Measurements from ENCODE around the gene ADGRL3.
A peak's percentile ranks its signal among the peaks of the same experiment; 100 is the strongest.
"Not testable (repeated sequence)": the region's sequence is repeated elsewhere in the genome, so short reads cannot be mapped to it uniquely, and the experiment has no call there.

ADGRL3 gene

DNA sequence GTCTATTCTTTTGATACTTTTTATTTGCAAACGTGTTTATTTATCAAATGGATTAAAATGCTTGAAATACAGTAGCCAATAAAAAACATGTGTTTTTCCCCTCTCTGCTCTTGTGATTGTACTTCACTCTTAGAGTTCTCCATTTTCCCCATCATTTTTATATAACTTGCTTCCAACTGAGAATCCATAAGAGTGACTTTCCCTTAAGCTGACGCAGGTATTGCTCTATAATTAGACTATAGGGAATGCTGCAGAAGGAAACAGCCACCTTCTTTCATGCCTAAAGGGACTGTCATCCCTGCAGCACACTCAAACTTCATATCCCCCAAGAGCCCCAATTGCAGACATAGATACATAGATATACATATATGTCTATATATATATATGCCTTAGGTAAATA is 456.9 kb downstream of the ADGRL3 start:
- no peak for DNase-seq

DNA sequence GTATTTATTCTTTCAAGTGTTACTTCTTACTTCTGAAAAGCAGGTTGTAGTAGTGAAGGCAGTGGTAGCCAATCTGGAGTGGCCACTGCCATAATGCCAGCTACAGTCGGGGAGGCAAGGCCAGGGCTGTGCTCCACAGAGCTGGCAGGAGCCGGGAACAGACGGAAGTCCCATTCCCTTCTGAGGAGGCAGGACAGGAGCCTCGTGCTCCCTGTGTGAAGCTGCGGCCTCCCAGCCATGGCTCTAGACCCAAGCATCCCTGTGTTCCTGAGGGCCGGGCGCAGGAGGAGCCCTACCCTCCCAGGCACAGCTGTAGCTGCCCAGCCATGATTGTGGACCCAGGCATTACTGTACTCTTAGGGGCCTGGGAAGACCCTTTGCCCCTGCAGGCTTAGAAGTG is 461.8 kb downstream of the ADGRL3 start:
- DNase-seq = no peak

DNA sequence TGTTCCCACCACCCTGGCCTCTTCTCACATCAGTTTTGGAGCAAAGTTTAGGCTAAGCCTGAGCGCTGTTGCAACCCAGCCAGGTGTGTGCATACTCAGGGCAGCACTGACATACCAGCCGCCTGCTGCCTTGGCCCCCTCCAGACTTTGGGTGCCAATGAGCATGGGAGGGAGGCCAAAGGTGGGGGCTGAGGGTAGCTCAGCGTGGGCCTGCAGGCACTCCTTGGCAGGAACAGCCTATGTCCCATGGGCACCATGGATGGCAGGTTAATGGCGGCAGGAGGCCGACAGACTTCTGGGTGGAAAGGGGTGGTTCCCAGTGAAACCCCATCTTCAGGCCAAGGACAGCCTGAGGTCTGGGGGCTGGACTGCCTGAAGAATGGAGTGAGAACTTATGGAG is 462.2 kb downstream of the ADGRL3 start:
- DNase-seq = no peak

DNA sequence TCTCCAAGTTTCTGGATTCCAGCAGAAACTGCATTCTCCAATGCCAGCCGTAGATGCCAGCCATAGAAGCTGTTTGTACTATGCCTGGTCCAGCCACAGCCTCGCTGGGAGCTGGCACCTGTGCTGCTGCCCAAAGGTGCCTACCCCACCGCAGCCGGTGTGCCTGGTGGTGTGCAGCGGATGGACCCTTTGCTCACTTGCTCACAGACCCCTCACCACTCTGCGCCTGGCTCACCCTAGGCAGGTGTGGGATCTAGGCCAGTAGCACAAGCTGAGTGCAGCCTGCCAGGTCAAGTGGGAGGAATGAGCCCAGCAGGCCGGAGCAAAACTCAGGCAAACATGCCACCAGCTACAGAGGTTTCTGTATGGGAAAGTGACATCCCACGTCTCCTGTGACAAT is 463.2 kb downstream of the ADGRL3 start:
- DNase-seq = no peak

DNA sequence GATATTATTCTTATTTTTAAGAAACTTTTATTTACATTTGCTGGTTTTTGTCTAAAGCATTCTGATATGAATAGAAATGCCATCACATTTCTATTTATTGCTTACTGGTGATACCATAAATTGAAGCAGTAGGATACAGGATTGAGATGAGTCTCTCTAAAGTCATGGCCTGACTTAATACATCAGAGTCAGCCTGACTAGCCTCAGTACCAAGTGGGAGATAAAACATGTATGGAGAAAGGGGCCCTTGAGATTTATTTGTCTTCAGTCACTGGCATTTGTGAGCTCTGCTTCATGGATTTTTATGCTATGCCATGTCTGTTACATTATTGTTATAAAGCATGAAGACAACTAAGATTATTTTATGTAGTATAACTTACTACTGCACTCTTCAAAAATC is 465.5 kb downstream of the ADGRL3 start:
- DNase-seq = no peak

DNA sequence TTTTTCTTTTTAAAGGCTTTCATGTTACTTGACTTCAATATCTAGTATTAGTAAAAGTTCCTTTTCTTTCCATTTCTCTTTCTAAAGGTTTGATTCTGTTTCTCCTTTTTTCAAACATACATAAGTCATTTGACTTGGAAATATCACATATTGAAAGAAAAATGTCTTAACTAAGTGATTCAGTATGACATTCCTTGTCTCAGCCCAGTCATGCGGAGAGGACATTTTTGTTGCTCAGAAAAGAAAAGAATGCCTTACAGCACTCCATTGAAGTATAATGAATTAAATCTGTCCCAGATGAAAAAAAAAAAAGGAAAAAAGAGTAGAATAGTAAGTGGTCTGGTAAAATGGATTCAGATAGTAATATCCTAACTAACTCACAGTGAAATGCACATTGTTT is 466.1 kb downstream of the ADGRL3 start:
- peak; percentile 39 for DNase-seq

- no peak for DNase-seq
Measured at GRCh38 chr4:61671599-61671998, 471.5 kb downstream of the ADGRL3 start.

GRCh38 chr4:61675464-61675863 is 475.3 kb downstream of the ADGRL3 start:
- DNase-seq = no peak

DNA sequence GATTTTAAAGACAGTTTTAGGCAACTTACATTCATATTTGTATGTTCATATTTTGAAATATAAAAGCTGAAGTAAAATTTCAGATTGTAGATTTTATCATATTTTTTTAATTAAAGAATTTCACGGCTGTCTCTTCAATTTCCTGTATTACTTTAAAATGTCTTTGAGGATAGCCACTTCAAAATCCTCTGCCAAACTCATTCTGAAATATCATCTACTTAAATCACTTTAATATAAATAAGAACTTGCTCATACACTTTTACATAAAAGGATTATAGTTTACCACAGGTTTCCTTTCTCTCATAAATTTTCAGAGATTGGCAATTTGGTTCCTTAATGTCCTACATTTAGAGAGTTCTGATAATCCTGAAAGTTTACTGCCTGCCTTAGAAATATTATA is 478.2 kb downstream of the ADGRL3 start:
- no peak for DNase-seq

GRCh38 chr4:61693520-61693919 is 493.4 kb downstream of the ADGRL3 start:
- DNase-seq = no peak

DNA sequence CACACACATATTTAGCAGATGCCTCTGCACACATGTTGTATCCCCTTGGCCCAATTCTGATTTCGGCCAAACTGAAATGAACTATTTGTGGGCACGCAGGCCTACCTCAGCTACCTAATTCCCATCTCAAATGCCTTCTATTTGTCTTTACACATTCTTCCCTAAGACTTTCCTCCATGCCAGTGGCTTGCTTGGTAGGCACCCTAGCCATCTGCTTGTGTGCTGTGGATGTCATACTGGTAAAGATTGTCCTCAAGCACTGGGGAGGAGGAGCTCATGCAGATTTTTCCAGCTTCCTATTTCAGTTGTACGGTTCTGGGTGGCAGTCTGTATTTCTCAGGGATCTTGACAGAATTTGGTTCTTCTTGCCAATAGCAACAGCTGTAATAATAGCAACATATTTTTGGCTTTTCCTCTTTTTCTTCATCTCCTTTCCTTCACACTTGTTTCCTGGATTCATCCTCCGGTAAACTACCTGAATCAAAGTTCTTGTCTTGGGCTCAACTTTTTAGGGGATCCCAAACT is 514.3 kb downstream of the ADGRL3 start:
- DNase-seq = no peak

- DNase-seq = no peak
Measured at GRCh38 chr4:61716426-61716825, 516.3 kb downstream of the ADGRL3 start.

DNA sequence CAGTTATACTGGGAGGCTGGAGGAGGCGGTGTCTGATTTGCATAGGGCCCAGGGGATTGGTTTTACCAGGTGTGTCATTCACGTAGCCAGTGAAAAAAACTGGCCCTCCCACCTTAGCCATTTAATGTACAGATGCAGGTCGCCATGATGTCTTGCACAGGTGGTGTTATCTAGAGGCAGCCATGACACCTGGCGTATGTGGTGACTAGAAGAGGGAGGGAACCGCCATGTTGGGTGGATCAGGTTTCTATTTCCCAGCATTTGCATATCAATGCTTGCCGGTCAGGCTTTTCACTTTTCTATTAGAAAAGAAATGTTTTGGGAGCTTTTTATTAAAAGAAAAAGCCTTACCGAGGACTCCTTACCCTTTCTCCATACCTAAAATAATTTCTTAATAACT is 523.4 kb downstream of the ADGRL3 start:
- DNase-seq = no peak

DNA sequence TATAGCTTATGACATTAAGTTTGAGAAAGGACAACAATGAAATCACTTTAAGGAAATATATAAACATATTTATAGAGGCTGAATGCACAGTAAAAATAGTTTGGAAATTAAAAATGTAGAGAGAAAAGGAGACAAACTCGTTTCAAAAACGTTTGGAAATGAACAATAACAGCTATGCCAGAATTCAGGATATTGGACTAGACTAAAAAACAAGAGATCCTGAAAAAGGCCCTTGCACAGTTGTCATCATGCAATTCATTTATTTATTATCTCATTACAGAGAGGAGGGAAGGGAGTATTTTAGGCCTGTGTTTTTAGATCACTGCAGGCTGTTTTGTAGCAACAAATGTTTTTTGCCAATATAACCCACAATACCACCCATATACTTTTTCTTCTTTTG is 527.2 kb downstream of the ADGRL3 start:
- DNase-seq = no peak

GRCh38 chr4:61734409-61734808 is 534.3 kb downstream of the ADGRL3 start:
- DNase-seq = no peak

DNA sequence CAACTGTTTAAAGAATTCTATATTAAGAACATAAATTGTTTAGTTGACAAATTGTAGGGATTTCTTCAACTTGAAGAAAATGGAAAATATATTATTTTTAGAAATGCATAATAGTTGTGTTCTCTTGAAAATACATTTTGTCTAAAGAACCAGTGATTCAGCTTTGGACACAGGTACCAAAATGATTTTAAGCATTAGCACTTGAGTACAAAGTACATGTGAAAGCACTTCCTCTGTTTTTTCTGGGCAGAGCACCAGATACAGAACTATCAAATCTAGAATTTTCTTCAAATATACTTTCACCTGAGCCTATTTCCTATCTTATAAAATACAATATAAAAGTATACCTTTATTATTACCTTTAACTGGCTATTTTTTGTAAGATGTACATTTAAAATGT is 539.8 kb downstream of the ADGRL3 start:
- no peak for DNase-seq

- DNase-seq = no peak
Measured at GRCh38 chr4:61740886-61741285, 540.8 kb downstream of the ADGRL3 start.

DNA sequence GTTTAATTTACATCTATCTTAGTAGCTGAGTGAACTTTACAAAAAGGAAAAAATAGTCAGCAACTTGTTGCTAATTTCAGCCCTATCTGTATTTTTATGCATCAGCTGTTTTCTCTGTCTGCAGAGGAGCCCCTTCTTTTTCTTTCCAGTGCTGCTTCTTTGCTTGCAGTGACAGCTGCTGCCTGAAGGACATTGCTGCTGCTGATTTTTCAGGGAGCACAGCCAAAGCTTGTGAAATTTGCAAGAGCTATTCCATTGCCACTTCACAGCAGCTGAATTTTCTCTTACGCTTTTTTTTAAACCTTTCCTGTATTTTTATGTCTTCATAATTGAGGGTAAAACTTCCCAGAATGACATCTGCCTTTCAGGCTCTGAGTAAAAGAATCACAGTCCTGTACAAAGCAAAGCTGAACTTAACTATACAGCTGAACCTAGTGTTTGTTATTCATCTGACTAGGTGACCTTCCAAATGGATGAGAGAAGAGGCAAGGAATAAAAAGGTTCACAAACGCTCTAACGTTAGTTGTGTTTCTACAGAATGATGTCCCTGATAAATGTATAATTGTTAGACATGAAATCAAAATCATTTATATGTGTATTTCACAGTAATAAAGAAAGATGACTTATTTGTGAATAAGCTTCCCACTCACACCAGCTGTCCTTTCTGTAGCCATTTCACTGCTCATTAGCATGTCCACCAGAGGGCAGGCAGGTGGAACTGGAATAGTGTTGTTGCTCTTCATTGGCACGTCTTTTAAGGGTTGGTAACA is 541.4 kb downstream of the ADGRL3 start:
- DNase-seq = peak; percentile 2

DNA sequence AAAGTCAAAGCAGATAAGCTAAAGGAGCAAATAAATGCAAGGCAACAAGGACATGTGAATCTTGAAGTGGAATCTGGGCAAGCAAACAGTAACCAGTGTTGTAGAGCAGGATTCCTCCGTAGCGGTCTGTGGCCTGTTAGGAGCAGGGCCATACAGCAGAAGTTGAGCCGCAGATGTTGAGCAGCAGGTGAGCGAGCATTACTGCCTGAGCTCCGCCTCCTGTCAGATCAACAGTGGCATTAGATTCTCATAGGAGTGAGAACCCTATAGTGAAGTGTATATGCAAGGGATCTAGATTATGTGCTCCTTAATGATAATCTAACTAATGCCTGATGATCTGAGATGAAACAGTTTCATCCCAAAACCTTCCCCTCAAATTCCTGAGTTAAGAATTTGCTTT is 550.7 kb downstream of the ADGRL3 start:
- DNase-seq = no peak

DNA sequence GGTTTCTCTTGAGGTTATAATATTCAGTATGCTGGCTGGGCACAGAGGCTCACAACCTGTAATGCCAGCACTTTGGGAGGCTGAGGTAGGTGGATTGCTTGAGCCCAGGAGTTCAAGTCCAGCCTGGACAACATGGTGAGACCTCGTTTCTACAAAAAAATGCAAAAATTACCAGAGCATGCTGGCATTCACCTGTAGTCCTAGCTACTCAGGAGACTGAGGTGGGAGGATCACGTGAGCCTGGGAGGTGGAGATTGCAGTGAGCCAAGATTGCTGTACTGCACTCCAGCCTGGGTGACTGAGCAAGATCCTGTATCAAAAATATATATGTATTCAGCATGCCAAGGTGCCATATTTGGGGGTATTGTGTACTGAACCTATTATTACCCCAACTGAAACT is 552.5 kb downstream of the ADGRL3 start:
- no peak for DNase-seq

DNA sequence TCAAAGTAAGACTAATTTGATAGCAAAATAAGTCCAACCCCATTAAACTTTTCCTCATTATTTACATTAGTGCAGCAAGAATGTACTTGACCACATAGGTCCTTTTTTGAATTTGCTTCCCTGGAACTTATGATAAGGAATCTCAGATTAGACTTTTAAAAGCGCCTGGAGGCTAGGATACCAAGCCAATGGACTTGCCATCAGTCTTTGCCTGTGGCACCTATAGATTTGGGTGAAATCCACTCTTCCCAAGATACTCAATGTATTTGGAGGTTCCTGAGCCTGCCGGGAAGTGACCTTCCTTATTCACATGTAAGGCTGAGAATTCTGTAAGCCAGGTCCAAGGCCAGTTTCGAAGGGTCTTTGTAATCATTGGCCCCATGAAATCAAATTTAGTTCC is 553.6 kb downstream of the ADGRL3 start:
- DNase-seq = no peak

GRCh38 chr4:61756937-61757336 is 556.8 kb downstream of the ADGRL3 start:
- DNase-seq = not testable (repeated sequence)

- not testable (repeated sequence) for DNase-seq
Measured at GRCh38 chr4:61757983-61758382, 557.9 kb downstream of the ADGRL3 start.

DNA sequence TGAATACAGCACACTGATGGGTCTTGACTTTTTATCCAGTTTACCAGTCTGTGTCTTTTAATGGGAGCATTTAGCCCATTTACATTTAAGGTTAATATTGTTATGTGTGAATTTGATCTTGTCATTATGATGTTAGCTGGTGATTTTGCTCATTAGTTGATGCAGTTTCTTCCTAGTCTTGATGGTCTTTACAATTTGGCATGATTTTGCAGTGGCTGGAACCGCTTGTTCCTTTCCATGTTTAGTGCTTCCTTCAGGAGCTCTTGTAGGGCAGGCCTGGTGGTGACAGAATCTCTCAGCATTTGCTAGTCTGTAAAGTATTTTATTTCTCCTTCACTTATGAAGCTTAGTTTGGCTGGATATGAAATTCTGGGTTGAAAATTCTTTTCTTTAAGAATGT is 558.5 kb downstream of the ADGRL3 start:
- DNase-seq = not testable (repeated sequence)

- not testable (repeated sequence) for DNase-seq
Measured at GRCh38 chr4:61759245-61759644, 559.1 kb downstream of the ADGRL3 start.

All from fibroblast of skin of abdomen (primary cell).